ENCODE measurements around the gene CAMK1D.
"Not testable (repeated sequence)": the region's sequence is repeated elsewhere in the genome, so short reads cannot be mapped to it uniquely, and the experiment has no call there.

The CAMK1D gene

GRCh38 chr10:12348870-12349628, at the start of gene CAMK1D:
Gene CAMK1D (plus strand): TSS chr10:12349547.
- peak; percentile 69 for DNase-seq

DNA sequence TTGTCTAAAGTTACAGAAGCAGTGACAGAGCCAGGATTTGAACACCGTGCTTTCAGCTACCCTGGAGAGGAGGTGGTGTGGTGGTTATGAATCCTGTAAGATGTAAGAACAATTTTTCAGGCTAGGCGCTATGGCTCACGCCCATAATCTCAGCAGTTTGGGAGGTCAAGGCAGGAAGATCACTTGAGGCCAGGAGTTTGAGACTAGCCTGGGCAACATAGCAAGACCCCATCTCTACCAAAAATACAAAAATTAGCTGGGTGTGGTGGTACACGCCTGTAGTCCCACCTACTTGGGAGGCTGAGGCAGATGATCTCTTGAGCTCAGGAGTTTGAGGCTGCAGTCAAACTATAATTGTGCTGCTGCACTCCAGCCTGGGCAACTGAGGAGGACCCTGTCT, 48.3 kb upstream of the CAMK1D start:
- DNase-seq: not testable (repeated sequence)

GRCh38 chr10:12308057-12308456, 41.3 kb upstream of the CAMK1D start:
- no peak for DNase-seq

GRCh38 chr10:12308736-12309375, 40.5 kb upstream of the CAMK1D start:
- no peak for DNase-seq

GRCh38 chr10:12309783-12310182, 39.6 kb upstream of the CAMK1D start:
- DNase-seq: not testable (repeated sequence)

DNA sequence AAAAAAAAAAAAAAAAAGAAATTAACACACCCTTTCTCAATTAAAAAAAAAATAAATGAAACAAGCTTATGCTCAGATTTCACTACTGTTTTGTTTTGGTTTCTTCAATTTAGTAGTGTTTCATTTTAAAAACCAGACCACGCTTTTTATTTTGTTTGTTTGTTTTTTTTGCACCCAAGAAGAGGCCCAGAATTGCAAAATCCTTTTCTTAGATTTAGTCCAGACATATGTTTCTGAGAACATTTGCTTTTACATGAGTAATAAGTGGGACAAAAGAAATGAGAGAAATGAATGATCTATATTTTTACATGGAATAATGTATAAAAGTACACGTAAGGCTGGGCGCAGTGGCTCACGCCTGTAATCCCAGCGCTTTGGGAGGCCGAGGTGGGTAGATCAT, 34.5 kb upstream of the CAMK1D start:
- DNase-seq: no peak

DNA sequence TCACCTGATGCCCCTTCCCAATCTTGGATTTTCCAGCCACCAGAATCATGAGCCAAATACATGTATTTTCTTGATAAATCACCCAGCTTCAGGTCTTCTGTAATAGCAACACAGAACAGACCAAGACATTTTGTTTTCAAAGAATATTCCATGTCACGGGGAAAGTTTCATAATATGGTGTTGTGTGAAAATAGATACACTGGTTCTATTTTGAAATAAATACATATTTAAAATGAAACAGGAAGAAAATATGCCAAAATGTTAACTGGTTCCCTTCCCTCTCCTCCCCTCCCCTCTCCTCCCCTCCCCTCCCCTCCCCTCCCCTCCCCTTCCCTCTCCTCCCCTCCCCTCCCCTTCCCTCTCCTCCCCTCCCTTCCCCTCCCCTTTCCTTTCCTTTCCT, 30.3 kb upstream of the CAMK1D start:
- peak; percentile 87 for DNase-seq

DNA sequence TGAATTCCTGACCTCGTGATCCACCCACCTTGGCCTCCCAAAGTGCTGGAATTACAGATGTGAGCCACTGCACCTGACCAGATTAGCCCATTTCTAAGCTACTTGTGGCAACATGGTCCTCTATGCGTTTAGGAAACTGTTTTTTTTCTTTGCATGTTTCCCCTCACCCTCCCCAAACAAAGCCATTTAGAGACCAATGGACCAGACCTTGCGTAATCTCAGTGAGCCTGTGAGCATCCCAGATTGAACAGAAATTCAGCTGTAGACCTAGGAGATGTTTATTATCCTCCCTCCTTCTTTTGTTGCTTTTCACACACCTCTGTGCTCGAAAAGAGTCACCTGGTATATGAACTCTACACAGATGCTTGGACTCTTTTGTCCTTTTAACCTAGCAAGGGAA, 28.5 kb upstream of the CAMK1D start:
- DNase-seq: no peak

DNA sequence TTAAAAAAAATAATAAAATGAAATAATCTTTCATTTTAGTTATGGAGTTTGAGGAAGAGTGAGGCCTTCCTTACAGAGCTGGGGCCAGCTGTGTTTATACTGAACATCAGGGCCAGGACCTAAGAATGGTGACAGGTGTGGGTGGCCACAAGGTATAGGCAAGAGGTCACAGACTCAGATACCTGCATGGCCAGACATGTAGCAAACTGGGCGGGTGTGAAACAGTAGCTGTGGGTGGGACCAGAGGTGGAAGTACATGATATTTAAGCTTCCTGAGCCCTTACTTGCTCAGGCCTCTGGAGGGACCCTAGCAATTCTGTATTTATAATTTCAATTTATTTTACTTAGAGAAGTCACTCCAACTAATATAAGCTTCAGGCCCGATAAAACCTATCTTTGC, 27.7 kb upstream of the CAMK1D start:
- DNase-seq: no peak

DNA sequence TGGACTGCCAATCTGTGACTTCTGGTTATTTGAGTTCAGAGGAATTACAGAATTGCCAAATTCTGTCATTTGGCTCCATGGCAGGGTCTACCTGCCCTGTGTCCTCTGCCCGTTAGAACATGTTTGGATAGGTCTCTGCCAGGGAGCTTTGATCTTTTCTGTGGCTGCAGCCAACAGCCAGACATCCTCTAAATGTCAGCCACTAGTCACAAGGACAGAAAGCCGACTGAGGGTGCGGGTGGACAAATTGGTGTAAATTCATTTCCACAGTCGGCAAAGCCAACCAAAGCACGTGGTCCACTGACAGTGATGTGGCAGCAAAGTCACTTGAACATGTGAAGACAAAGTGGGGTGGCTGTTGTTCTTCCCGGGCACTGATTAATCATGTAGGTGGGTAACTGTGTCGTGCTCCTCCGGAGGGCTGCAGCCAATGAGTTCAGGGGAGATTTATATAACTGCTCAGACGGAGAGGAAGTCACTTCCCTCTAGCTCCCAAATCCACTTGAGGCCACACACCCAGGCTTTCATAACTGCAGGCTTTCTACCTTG, 26.7 kb upstream of the CAMK1D start:
- DNase-seq: peak; percentile 30

GRCh38 chr10:12324530-12324929, 24.8 kb upstream of the CAMK1D start:
- DNase-seq: no peak

GRCh38 chr10:12327074-12327473, 22.3 kb upstream of the CAMK1D start:
- DNase-seq: no peak

GRCh38 chr10:12327476-12327875, 21.9 kb upstream of the CAMK1D start:
- DNase-seq: no peak

GRCh38 chr10:12328312-12328711, 21.0 kb upstream of the CAMK1D start:
- not testable (repeated sequence) for DNase-seq

DNA sequence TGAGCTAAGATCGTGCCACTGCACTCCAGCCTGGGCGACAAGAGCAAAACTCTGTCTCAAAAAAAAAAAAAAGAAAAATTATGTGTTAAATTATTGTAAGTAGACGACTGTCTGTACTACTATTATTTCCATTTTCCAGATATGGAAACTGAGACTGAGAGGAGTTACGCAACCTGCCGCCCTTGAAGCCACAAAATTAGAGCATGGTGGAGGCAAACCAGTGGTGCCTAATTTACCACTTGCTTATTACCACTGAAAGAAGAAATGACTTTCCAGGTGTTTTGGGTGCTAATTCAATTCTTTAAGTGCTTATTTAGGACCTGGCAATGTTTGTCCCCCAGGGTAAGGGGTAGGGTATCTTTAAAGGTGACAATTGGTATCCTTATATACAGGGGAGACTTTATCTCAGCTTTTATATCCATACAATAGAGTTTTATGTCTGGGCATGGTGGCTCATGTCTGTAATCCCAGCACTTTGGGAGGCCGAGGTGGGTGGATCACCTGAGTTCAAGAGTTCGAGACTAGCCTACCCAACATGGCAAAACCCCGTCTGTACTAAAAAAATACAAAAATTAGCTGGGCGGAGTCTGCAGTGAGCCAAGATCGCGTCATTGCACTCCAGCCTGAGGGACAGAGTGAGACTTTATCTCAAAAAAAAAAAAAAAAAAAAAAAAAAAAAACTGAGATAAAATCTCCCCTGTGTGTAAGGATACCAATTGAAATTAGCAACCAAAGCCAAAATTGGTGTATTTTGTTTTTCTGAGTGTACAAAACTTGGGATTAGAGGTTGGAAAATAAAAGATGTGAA, 16.6 kb upstream of the CAMK1D start:
- no peak for DNase-seq

DNA sequence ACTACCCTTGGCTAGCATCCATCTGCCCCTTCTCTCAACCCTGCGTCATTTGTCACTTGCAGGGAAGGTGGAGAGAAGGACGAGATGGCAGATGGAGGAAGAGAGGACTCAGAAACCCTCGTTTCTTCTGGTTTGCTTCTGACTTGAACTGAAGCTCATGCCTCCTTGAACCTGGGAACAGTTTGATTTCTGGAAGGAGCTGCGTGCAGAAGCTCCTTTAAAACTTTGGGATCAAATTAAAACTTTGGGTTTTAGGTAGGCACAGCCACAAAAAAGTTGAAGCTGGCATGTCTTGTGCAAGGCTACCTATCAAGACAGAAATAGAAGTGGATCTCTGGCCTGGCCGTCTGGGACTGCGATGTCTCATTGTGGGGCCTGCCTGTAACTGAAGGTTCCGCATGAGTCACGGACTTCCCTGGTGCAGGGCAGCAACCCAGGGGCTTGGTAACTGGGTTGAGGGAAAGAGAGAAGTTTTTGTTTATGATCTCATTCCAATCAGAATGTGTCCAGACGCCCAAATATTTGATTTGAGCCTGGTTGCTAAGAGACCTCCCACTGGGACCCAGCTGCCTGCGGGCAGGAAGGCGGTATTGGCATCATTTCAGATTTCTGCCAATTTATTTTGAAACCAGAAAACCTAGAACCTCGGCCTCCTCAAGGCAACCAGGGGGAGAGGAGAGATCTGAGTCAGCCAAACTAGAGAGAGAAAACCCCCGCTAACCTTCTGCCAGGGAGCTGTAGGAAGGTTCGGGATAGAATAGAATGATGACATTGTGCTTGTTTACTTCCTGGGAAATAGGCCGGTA, 15.8 kb upstream of the CAMK1D start:
- DNase-seq: peak; percentile 96

- DNase-seq: no peak
These were observed 15.2 kb upstream of the CAMK1D start for GRCh38 chr10:12334186-12334530.

GRCh38 chr10:12335169-12335568, 14.2 kb upstream of the CAMK1D start:
- not testable (repeated sequence) for DNase-seq

GRCh38 chr10:12337453-12338372, 11.6 kb upstream of the CAMK1D start:
- no peak for DNase-seq

DNA sequence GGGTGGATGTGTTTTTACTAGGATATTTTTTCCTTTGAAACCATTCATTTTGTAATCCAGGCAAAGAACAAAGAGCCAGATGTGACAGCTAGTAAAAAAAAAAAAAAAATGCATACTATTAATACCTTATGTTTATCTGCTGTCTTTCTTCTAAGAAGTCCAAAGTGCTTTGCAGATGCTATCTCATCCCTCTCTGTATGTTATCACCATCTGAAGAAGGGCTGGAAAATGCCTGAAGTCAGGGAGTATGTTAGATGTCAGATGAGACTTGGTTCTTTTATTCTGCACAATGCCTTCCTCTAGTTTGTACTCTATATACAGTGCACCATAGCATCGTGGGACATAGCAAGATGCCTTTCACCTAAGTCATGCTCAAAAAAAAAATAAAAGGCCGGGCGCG, 10.4 kb upstream of the CAMK1D start:
- DNase-seq: no peak

GRCh38 chr10:12340371-12340770, 9.0 kb upstream of the CAMK1D start:
- no peak for DNase-seq

- no peak for DNase-seq
These were observed 8.4 kb upstream of the CAMK1D start for GRCh38 chr10:12340937-12341336.
